Suprapubic skin (tissue), 4 donors: ENCODE measurements around the gene UMAD1. TPM values are rescaled to one million over a fixed set of nuclear protein-coding genes. Genes with fewer than 3 reads are reported as not detected.
A peak's percentile ranks its signal among the peaks of the same experiment; 100 is the strongest.

ENCODE experiments used
- DNase-seq, 2 donors: peaks; one replicate each; pipeline ENCODE4 v3.0.0-alpha.2; 2019; ENCODE audit warnings: low spot score in 2 of 2
- H3K27ac ChIP-seq: fragments of 200-600 bp; sonication (generic); one replicate; pipeline ENCODE4 v1.5.1; 2019
- H3K27me3 ChIP-seq: fragments of 200-600 bp; sonication (generic); one replicate; pipeline ENCODE4 v1.5.1; 2019
- H3K36me3 ChIP-seq: fragments of 200-600 bp; sonication (generic); one replicate; pipeline ENCODE4 v1.5.1; 2019
- H3K4me1 ChIP-seq: fragments of 200-600 bp; sonication (generic); one replicate; pipeline ENCODE4 v1.5.1; 2019
- H3K4me3 ChIP-seq: fragments of 200-600 bp; sonication (generic); one replicate; pipeline ENCODE4 v1.5.1; 2019; ENCODE audit warnings: mild to moderate bottlenecking
- H3K9me3 ChIP-seq: fragments of 200-600 bp; sonication (generic); one replicate; pipeline ENCODE4 v1.5.1; 2019
- CTCF ChIP-seq, 2 donors: fragments of 200-600 bp in 1 of 2; fragments of 450-650 bp in 1 of 2; sonication (generic) in 1 of 2; IDR thresholded peaks; one replicate each; pipeline ENCODE4 v1.5.1; 2016 to 2019; ENCODE audit warnings: antibody characterized with exemption in 2 of 2, mild to moderate bottlenecking in 1 of 2, moderate library complexity in 1 of 2
- EP300 ChIP-seq: sonication (generic); formaldehyde crosslinking; IDR thresholded peaks from one replicate; pipeline ENCODE4 v1.6.1; 2017; ENCODE audit warnings: antibody characterized with exemption
- POLR2A ChIP-seq, 2 donors: fragments of 450-650 bp; IDR thresholded peaks; one replicate each; pipeline ENCODE4 v1.6.1; 2017; ENCODE audit warnings: antibody characterized with exemption in 2 of 2, mild to moderate bottlenecking in 2 of 2, moderate library complexity in 2 of 2
- POLR2AphosphoS5 ChIP-seq, 3 donors: sonication (generic); formaldehyde crosslinking; IDR thresholded peaks; one replicate each; pipeline ENCODE4 v1.6.1; 2017; ENCODE audit warnings: antibody characterized with exemption in 3 of 3
- WGBS: methylation state at CpG from one replicate; pipeline ENCODE4 v1.1.5; 2018; 5-methylcytosine and 5-hydroxymethylcytosine counted together
- total RNA-seq, 4 donors: library from RNA; depleted of rRNA; stranded (reverse); fragments of >200 nt; gene quantifications; one replicate each; pipeline ENCODE4 v1.1.0, GENCODE V29; 2016

UMAD1 gene
- total RNA-seq = 10 to 100 TPM in 3 of 4 donors, 1 to 10 TPM in 1; 9.3 to 28.9 (median 17.7) TPM

DNA sequence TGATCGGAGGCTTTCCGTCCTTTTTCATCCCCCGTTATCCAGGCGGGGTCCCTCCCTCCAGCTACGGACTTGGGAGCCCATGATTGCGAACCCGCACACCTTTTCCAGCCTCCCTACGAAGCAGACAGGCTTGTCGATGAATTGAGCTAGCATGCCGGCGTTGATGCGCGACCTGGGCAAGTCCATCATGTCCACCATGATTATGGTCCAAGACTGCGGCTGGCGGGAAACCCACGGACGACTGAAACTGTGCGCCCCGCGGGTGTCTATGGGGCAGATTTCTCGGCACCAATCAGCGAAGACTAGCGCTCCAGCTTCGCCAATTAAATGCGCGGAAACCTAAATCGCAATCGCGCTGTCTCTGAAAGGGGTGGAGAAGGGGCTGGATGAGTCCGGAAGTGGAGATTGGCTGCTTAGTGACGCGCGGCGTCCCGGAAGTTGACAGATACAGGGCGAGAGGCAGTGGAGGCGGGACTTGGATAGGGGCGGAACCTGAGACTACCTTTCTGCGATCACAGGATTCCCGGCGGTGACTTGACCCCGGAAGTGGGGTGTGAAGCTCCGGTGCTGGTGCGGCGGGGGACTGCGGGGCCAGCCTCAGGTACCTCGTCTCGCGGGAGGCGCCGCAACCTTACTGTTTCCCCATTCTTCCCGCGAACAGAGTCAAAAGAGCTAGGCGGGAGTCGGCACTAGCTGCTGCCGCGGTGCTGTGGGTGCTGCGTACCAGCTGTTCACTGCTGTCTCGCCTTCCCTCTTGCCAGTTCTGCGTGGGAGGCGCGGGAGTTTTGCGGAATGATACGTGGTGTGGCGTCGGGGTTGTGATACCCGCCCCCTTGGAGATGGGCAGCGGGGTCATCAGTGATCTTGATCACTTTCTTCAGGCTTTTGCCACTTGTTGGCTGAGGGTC, at the start of gene UMAD1:
Gene UMAD1, plus strand, starts transcription at position 532 of the 908 bp plus-strand sequence. CDS start 32,620 bp downstream, outside the sequence.
- peak; percentile 99 for DNase-seq
- peaks cover 13% of the 10 kb centered on the region for H3K36me3 ChIP-seq

DNA sequence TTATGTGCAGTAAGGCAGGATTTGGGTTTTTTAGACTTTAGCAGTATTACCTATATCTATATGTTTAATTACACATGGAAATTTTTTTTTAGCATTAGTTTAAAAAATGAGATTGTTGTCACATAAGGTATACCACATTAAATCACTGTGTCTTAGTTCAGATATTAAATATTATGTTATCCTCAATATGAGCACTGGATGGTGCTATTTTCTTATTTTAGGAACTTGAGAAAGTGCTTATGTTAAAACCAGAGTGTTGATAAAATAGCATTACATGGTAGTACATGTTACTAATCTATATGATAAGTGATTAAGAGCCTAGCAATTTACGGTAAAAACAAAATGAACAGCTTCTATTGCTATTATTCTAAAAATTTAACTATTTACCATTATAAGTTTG, 45.1 kb upstream of the UMAD1 start:
- DNase-seq = no peak
- Histone ChIP-seq H3K9me3 (no peaks in the 10 kb centered on the region), H3K4me3 (no peak overlapping the region), H3K27me3 (no peaks in the 10 kb centered on the region), H3K4me1 (peaks cover 4% of the 10 kb centered on the region), H3K36me3 (peaks cover 37% of the 10 kb centered on the region), H3K27ac (no peak overlapping the region)
- TF ChIP-seq EP300 = no peak
- no peak for TF ChIP-seq POLR2A (IDR thresholded peaks at IDR 0.05)
- TF ChIP-seq CTCF (IDR thresholded peaks at IDR 0.05) = peak in 1 of 2 donors; percentile 7
- no peak for TF ChIP-seq POLR2AphosphoS5 (IDR thresholded peaks at IDR 0.05)
- 67% methylated on average over 1 of the region's 1 CpG for WGBS

More for the DNA sequence above, at the start of gene UMAD1:
- Histone ChIP-seq H3K27ac (peak within 1 kb of the TSS; percentile 95), H3K4me1 (peaks cover 26% of the 10 kb centered on the region), H3K27me3 (no peaks in the 10 kb centered on the region), H3K9me3 (no peaks in the 10 kb centered on the region), H3K4me3 (peak within 1 kb of the TSS; percentile 91)
- WGBS = under 1% methylated on average over 59 of the region's 68 CpGs
- no peak for TF ChIP-seq EP300
- peak in 2 of 3 donors; percentile 33 to 80 for TF ChIP-seq POLR2AphosphoS5 (IDR thresholded peaks at IDR 0.05)
- peak; percentile 51 to 71 for TF ChIP-seq POLR2A (IDR thresholded peaks at IDR 0.05)

GRCh38 chr7:7596176-7596575, 44.4 kb upstream of the UMAD1 start:
- TF ChIP-seq POLR2A (IDR thresholded peaks at IDR 0.05) (no peak), CTCF (IDR thresholded peaks at IDR 0.05) (no peak), POLR2AphosphoS5 (IDR thresholded peaks at IDR 0.05) (no peak), EP300 (no peak)
- Histone ChIP-seq H3K4me1 (peaks cover 4% of the 10 kb centered on the region), H3K9me3 (no peaks in the 10 kb centered on the region), H3K4me3 (no peak overlapping the region), H3K36me3 (peaks cover 36% of the 10 kb centered on the region), H3K27me3 (no peaks in the 10 kb centered on the region), H3K27ac (no peak overlapping the region)
- DNase-seq = no peak
- WGBS = 89% methylated on average over 5 of the region's 5 CpGs

GRCh38 chr7:7607010-7607409, 33.5 kb upstream of the UMAD1 start:
- H3K36me3 ChIP-seq = peaks cover 25% of the 10 kb centered on the region
- H3K27me3 ChIP-seq = no peaks in the 10 kb centered on the region
- no peaks in the 10 kb centered on the region for H3K4me1 ChIP-seq
- DNase-seq = no peak
- H3K4me3 ChIP-seq = no peak overlapping the region
- WGBS = 61% methylated on average over 3 of the region's 3 CpGs
- TF ChIP-seq POLR2AphosphoS5 (IDR thresholded peaks at IDR 0.05) (no peak), CTCF (IDR thresholded peaks at IDR 0.05) (no peak), POLR2A (IDR thresholded peaks at IDR 0.05) (no peak), EP300 (no peak)
- no peak overlapping the region for H3K27ac ChIP-seq
- no peaks in the 10 kb centered on the region for H3K9me3 ChIP-seq

- Histone ChIP-seq H3K4me1 (no peaks in the 10 kb centered on the region), H3K4me3 (no peak overlapping the region), H3K36me3 (peaks cover 25% of the 10 kb centered on the region), H3K27me3 (no peaks in the 10 kb centered on the region), H3K9me3 (no peaks in the 10 kb centered on the region), H3K27ac (no peak overlapping the region)
- TF ChIP-seq EP300 (no peak), CTCF (IDR thresholded peaks at IDR 0.05) (no peak), POLR2AphosphoS5 (IDR thresholded peaks at IDR 0.05) (no peak), POLR2A (IDR thresholded peaks at IDR 0.05) (no peak)
- DNase-seq = no peak
- WGBS = 74% methylated on average over 2 of the region's 2 CpGs
Measured at GRCh38 chr7:7609330-7609729, 31.2 kb upstream of the UMAD1 start.
